Mucosa of gallbladder (tissue), 1 donor: ENCODE measurements around the gene DPP3. TPM values are rescaled to one million over a fixed set of nuclear protein-coding genes. Genes with fewer than 3 reads are reported as not detected.

Source experiments
- total RNA-seq: library from RNA; stranded (reverse); gene quantifications from one replicate; pipeline ENCODE4 v1.2.1, GENCODE V29; 2021
- donor health status: DM: no; HTN: no; CAD: no.

Gene DPP3
- total RNA-seq, 1 donor from 2014 or later, result 61.2 TPM

Other genes with a start within 250 kb of the DPP3 start
- 60.8 TPM for gene KLC2, start 222.7 kb upstream of the DPP3 start, total RNA-seq
- gene RAB1B, start 211.8 kb upstream of the DPP3 start, total RNA-seq, result 187 TPM
- gene CNIH2, start 202.3 kb upstream of the DPP3 start, total RNA-seq, result 1.1 TPM
- gene YIF1A, start 191.3 kb upstream of the DPP3 start, total RNA-seq, result 103 TPM
- gene TMEM151A, start 188.5 kb upstream of the DPP3 start, total RNA-seq, result 61.6 TPM
- 34.7 TPM for gene CD248, start 163.4 kb upstream of the DPP3 start, total RNA-seq
- 16.0 TPM for gene RIN1, start 144.0 kb upstream of the DPP3 start, total RNA-seq
- gene BRMS1, start 135.3 kb upstream of the DPP3 start, total RNA-seq, result 32.2 TPM
- 43.8 TPM for gene B4GAT1, start 132.8 kb upstream of the DPP3 start, total RNA-seq
- 19.0 TPM for gene SLC29A2, start 108.7 kb upstream of the DPP3 start, total RNA-seq
- 1.5 TPM for gene NPAS4, start 59.4 kb upstream of the DPP3 start, total RNA-seq
- gene MRPL11, start 41.6 kb upstream of the DPP3 start, total RNA-seq, result 32.8 TPM
- gene PELI3, start 13.5 kb upstream of the DPP3 start, total RNA-seq, result 20.3 TPM
- 72.9 TPM for gene BBS1, start 30.2 kb downstream of the DPP3 start, total RNA-seq
- 24.1 TPM for gene ZDHHC24, start 65.6 kb downstream of the DPP3 start, total RNA-seq
- 0.12 TPM for gene ACTN3, start 66.5 kb downstream of the DPP3 start, total RNA-seq
- gene CTSF, start 88.2 kb downstream of the DPP3 start, total RNA-seq, result 87.4 TPM
- gene CCDC87, start 112.6 kb downstream of the DPP3 start, total RNA-seq, result 1.0 TPM
- gene CCS, start 112.8 kb downstream of the DPP3 start, total RNA-seq, result 64.9 TPM
- 84.5 TPM for gene RBM14, start 136.2 kb downstream of the DPP3 start, total RNA-seq
- 119 TPM for gene RBM4, start 158.3 kb downstream of the DPP3 start, total RNA-seq
- 21.9 TPM for gene RBM4B, start 197.5 kb downstream of the DPP3 start, total RNA-seq
- 18.2 TPM for gene SPTBN2, start 248.8 kb downstream of the DPP3 start, total RNA-seq